GM18508 (cell line): ENCODE measurements around the gene PPP6C.
"Not testable (repeated sequence)": the region's sequence is repeated elsewhere in the genome, so short reads cannot be mapped to it uniquely, and the experiment has no call there.

Experiments
- ATAC-seq: cut with Tn5 transposase; IDR thresholded peaks from one replicate; pipeline ENCODE4 v1.9.1; 2021; ENCODE audit warnings: moderate number of reproducible peaks; ENCODE audit not compliant: insufficient read depth, unreplicated experiment

The PPP6C gene

DNA sequence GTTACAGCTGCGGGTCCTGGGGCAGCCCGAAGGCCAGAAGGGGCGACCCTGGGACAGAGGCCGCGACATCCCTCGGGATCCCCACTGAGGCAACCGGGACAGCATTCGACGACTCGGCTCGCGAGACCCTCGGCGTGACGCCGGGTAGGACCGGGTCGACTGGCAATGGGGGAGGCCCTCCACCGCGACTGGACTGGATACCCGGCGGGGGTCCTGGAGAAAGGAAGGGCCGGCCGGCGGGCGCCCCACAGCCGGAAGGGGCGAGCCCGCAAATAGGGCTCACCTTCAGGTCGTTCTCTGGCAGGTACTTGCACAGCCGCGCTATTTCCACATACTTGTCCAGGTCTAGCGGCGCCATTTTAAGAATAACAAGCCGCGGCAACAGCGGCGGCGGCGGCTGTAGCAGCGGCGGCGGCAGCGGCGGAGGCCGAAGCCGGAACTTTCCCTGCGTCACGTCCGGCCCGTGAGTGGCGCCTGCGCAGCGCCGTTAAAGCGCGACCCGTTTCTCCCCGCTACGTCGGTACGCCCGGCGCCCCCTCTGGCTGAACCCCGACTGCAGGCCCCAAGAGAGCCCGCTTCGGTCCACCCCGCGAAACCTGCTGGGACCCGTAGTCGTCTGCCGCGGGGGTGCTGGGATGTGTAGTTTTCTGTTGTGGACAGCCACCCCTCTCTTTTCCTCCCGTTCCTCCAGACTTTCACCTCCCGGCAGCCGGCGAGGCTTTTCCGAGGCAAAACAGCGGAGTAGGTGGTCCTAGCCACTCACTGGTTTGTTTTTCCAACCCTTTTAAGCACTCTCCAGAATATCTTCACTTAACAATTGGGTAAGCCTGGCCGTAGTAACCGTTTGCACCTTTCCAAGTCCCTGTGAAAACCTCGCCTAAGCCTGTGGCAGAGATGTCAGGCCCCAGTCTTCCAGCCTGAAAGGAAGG is at the start of gene PPP6C:
PPP6C (minus strand) TSS at position 443 of the 929 bp plus-strand sequence; CDS start at position 358, 85 bp downstream.
- ATAC-seq, result peak; percentile 80

DNA sequence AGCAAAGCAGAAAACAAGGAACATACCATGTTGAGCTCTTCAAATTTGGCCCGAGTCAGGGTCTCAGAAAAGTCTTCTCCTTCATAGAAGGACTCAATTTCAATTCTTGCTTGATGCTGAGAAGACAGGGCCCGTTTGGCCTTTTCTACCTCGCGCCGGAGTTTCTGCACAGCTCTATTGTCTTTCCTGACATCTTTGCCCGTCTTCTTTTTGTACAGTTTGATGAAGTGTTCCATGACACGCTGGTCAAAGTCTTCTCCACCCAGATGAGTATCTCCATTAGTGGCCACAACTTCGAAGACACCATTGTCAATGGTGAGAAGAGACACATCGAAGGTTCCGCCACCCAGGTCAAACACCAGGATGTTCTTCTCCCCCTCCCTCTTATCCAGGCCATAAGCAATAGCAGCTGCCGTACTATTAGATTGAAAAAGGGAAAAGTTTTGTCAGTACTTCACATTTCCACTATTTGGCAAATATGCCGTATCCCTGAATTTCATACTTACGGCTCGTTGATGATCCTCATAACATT is 49.4 kb upstream of the PPP6C start:
- no peak for ATAC-seq

DNA sequence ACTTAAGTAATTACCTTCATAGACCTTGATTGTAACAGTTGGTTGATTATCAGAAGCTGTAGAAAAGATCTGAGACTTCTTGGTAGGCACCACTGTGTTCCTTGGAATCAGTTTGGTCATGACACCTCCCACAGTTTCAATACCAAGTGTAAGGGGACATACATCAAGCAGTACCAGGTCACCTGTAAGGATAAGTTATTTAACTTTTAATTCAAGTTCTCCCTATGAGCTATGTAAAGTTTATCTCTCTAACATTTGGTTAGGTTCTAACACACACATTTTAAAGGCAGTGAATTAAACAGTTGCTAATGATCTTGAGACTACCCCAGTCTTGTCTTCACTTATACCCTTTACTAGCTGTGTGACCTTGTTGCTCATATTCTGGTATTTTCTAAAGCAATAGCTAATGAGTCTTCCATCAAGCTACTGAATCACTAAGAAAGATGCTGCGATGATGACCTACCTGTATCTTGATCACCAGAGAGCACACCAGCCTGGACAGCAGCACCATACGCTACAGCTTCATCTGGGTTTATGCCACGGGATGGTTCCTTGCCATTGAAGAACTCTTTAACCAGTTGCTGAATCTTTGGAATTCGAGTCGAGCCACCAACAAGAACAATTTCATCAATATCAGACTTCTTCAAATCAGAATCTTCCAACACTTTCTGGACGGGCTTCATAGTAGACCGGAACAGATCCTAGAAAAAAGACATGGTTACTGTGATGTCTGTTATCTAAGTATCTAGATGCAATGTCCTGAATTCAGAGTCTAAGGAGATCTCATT is 48.7 kb upstream of the PPP6C start:
- no peak for ATAC-seq

DNA sequence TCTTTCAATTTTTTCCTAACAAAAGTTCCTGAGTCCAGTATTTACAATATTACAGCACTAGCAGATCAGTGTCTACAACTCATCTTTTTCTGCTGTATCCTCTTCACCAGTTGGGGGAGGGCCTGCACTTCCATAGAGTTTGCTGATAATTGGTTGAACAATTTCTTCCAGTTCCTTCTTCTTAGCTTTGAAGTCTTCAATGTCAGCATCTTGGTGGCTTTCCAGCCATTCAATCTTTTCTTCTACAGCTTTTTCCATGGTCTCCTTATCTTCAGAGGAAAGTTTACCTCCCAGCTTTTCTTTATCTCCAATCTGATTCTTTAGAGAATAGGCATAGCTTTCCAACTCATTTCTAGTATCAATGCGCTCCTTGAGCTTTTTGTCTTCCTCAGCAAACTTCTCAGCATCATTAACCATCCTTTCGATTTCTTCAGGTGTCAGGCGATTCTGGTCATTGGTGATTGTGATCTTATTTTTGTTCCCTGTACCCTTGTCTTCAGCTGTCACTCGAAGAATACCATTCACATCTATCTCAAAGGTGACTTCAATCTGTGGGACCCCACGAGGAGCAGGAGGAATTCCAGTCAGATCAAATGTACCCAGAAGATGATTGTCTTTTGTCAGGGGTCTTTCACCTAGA is 47.0 kb upstream of the PPP6C start:
- not testable (repeated sequence) for ATAC-seq

DNA sequence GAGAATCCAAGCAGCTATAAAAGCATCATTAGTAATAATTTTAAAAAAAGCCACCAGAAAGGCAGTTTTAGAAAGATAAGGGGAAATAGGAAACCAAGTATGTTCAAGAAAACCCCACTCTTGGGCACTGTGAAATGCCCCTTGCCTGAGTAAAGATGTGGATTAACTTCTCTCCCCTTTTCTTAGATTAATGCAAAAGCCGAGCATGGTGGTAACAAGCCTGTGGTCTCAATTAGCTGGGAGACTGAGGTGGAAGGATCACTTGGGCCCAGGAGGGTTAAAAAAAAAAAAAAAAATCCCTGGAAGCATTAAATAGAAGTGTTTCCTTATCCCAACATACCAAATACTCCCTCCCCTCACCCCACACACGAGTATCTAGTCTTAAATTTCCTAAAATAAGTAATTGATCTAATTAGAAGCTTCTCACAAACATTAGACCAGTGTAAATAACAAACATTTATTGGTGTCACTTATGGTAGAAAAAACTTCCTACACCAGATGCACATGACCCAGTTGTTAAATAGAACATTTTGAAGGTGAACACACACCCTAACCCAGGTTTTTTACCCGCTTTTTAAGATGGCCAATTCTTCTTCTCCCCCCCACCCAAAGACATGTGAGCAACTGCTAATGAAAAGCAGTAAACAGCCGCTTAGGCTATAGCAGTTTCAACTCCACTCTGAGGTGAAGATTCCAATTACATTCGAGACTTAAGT is 46.4 kb upstream of the PPP6C start:
- no peak for ATAC-seq

DNA sequence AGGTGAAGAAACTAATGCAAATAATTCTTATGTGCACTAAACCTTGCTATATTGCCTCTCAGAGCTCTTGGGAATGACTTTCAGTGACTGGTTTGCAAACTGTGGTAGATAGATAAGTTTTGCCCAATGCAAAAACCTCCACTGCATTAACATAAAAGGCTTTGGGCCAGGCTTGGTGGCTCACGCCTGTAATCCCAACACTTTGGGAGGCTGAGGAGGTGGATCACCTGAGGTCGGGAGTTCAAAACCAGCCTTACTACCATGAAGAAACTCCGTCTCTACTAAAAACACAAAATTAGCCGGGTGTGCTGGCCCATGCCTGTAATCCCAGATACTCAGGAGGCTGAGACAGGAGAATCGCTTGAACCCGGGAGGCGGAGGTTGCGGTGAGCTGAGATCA is 44.5 kb upstream of the PPP6C start:
- not testable (repeated sequence) for ATAC-seq

DNA sequence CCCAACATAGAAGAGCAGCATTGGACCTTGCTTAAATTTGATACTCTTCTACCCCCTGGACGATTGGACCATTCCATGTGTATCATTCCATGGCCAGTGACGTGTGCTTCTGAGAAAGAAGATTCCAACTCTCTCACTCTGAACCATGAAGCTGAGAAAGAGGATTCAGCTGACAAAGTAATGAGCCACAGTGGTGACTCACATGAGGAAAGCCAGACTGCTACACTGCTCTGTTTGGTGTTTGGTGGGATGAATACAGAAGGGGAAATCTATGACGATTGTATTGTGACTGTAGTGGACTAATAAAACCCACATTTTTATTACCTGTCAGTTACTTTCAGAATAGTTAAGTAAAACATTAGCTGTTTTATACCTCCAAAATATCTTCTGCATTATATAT is 44.1 kb upstream of the PPP6C start:
- no peak for ATAC-seq

DNA sequence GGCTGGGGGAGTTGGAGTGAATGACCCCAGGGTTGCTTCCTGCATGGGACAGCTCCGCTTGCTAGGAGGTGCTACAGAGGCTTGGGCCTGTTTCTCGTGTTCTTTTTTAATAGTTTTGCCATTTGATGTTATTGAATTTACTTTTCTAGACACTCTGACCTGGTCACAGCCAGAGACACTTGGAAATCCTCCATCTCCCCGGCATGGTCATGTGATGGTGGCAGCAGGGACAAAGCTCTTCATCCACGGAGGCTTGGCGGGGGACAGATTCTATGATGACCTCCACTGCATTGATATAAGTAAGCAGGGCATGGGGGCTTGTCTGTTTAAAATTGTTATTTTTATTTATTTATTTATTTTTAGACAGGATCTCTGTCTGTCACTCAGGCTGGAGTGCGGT is 38.2 kb upstream of the PPP6C start:
- ATAC-seq, result no peak

DNA sequence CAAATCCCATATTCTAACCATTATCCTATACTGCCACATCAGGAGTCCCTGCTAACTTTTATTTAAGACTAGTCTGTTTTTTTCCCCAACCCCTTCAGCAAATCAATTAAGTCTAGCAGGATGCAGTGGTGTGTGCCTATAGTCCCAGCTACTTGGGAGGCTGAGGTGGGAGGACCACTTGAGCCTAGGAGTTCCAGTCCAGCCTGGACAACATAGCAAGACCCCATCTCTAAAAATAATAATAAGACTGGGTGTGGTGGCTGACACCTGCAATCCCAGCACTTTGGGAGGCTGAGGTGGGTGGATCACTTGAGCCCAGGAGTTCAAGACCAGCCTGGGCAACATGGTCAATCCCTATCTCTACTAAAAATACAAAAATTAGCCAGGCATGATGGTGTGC is 35.3 kb upstream of the PPP6C start:
- not testable (repeated sequence) for ATAC-seq

DNA sequence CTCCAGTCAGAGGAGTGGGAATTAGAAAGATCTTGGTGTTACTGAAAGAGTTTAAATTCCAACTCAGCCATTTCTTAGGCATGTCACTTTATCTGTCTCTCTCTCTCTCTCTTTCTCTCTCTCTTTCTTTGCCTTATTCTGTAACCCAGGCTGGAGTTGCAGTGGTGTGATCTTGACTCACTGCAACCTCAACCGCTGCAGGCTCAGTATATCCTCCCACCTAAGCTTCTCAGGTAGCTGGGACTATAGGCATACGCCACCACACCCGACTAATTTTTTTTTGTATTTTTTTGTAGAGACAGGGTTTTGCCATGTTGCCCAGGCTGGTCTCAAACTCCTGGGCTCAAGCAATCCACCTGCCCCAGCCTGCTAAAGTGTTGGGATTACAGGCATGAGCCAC is 29.0 kb upstream of the PPP6C start:
- ATAC-seq, result no peak

DNA sequence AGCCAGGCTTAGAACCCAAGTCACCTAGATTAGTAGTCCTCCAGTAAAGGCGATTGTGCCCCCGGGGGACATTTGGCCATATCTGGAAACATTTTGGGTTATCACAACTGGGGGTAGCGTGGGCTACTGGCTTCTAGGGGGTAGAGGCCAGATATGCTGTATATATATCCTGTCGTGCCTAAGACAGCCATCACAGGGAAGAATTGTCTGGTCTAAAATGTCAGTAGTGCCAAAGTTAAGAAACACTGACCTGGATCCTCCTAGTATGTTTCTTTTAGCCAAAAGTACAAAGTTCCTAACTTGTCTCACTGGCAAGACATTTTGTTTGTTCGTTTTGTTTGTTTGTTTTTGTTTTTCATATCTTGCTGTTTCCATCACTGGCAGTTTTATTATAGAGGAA is 24.6 kb upstream of the PPP6C start:
- no peak for ATAC-seq

DNA sequence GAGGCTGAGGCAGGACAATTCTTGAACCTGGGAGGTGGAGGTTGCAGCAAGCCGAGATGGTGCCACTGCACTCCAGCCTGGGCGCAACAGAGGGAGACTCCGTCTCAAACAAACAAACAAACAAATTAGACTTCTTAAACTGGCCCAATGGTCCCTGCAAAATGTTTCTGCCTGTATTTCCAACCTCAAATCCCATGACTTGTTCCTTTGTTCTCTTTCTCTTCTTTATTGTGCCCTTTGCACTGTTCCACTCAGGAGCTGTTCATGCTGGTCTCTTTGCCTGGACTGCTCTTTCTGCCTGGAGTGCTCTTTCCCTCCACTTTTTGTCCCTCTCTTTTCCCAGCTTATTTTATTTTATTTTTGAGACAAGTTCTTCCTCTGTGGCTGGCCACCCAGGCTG is 14.9 kb upstream of the PPP6C start:
- no peak for ATAC-seq

DNA sequence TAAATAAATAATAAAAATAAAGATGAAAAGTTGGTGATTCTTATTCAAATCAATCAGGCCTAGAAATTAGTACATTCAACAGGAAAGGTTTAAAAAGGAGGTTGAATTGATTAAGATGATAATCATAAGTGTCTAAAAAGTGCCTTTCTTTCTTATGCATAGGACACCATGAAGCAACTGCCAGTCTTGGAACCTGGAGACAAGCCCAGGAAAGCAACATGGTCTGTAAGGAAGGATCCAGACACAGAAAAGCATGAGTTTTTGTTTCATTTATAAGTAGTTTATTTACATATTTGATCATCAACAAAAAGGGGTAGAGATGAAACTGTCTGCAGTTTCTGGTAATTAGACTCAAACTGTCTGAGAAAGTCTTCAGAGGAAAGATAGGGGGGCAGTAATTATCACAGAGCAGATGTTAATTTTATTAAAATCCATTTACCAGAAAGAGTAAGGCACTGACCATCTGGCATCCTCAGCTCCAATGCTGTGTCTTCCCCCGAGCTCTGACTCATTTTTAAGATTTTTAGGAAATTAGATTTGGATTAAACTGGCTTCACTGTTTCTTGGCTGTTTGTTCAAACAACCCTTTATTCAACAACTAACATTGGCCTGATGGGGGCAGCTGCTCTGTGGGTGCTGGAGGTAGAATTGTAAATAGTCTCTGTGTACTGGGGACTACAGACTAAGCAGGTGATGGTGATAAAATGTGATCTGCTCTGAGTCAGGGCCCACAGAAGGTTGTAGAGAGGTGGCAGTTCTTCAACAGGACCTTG is 13.4 kb upstream of the PPP6C start:
- ATAC-seq, result no peak

DNA sequence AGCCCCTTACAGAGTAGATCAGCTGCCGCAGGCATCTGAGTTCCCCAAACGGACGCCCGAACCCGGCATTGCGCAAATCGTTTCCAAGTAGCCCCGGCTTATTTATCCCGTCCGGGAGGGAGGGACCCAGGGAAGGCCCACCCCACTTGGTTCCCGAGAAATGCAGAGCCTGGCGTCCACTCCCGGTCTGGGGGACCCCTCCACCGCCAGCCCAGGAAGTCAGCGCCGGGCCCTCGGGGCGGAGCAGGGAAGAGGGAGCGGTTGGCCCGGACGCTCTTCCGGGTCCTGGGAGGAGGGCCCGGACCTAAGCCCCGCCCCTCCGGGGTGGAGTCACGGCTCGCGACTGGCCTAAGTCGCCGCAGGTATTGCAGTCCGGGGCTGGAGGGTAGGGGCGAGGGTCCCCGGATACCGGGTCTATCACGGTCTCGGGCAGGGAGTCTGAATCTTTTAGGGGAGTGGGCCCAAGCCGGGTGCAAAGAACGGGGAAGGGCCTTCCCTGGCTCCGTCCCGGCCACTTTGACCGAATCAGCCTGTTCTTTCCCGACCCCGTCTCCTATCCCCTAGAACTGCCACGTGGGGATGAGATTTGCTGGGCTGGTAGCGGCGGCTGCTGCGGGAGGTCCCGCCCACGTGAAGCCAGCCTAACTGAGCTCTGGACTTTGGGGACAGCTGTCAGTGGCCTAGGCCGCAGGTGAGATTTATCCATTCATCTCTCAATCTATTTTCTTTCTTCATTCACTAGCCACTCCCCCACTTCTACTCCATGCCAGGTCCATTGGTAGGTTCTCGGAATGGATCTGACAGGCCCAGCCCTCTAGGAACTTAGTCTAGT is 10.8 kb upstream of the PPP6C start, which contains the start of gene RABEPK:
RABEPK (plus strand) TSS at position 327 of the 832 bp plus-strand sequence. CDS start 2,472 bp downstream, outside the sequence.
- ATAC-seq, result peak; percentile 83

DNA sequence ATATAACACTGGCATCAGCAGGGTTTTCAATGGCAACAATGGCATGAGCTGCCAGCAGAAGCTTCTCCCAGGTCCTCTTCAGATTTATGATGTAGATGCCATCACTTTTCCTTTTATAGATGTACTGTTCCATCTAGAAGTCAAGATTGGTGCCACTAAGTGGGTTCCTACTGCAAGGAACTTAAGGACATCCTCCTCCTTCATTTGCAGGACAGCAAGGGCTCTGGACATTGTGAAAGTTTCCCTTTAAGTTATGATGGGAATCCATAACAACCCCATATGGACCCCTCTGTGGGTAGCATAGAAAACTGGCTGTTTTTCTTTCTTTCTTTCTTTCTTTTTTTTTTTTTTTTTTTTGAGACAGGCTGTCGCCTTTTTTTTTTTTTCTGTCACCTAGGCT is 6.0 kb upstream of the PPP6C start:
- not testable (repeated sequence) for ATAC-seq

DNA sequence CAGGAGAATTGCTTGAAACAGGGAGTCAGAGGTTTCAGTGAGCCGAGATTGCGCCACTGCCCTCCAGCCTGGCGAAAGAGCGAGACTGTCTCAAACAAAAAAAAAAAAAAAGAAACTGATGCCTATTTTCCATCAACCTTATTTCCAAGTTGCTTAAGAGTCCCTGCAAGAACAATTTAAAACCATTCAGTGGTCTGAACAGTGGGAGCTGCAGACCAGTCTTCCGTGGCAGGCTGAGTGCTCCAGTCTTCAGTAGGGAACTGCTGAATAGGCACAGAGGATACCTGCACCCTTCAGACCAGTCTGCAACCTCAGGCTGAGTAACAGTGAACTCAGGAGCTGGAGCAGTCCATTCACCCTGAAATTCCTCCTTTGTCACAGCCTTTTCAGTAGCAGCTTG is 4.9 kb upstream of the PPP6C start:
- not testable (repeated sequence) for ATAC-seq

DNA sequence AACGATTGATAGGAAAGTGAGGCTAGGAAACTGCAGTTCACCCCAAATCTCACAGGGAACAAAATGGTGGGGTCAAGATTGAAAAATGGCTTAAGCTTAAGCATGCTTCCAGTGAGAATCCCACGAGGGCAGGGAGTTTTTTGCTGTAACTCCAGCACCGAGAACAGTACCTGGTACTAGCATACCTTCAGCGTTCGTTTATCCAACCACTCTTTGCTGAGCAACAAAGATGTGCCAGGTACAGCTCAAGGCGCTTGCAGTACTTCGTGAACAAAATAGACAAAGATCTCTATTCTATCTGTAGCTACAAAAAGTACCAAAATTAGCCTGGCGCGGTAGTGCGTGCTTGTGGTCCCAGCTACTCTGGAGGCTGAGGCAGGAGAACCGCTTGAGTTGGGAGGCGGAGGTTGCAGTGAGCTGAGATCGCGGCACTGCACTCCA is 778 bp upstream of the PPP6C start:
- no peak for ATAC-seq

DNA sequence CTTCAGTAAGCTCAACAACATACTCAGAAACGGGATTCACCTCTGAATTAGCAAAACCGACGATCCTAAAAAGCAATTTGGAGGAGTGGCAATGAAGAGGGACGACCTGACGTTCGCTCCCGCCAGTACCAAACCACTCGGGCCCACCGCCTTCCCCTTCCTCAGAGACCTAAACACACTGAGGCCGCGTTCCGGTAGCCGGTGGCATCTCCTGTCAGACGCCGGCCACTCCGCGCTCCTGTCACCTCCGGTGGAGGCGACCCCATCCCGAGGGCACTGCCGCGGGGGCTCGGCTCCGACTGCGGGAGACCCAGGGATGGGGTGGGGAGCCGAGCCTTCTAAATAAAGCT is 617 bp downstream of the PPP6C start:
- no peak for ATAC-seq
